Testis (tissue), 2 donors: ENCODE results near the gene RBP7.

Experiments used
- POLR2A ChIP-seq: fragments of 450-650 bp; IDR thresholded peaks from one replicate; pipeline ENCODE4 v1.6.1; 2017; ENCODE audit warnings: antibody characterized with exemption, mild to moderate bottlenecking, moderate library complexity
- TF ChIP-seq, protein P1 (sequence below), 3 experiments: fragments of 450-650 bp in 2 of 3; fragments of 200-600 bp in 1 of 3; sonication (generic) in 1 of 3; IDR thresholded peaks; one replicate each; pipeline ENCODE4 v1.5.1; 2016 to 2019; ENCODE audit warnings: antibody characterized with exemption in 3 of 3, mild to moderate bottlenecking in 2 of 3, moderate library complexity in 1 of 3

DNA sequence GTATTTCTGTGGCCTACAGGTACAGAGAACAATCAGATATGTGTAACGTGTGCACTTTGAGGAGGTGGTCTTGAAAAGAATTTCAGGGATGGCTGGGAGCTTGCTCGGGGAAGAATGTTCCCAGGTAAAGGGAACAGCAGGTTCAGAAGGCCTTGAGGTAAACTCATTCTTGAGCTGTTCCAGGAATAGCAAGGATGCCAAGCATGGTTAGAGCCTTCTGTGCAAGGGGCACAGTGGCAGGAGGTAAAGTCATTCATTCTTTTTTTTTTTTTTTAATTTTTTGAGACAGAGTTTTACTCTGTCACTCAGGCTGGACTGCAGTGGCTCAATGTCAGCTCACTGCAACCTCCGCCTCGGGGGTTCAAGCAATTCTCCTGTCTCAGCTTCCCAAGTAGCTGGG, 45.7 kb downstream of the RBP7 start:
- TF ChIP-seq, protein P1, sequence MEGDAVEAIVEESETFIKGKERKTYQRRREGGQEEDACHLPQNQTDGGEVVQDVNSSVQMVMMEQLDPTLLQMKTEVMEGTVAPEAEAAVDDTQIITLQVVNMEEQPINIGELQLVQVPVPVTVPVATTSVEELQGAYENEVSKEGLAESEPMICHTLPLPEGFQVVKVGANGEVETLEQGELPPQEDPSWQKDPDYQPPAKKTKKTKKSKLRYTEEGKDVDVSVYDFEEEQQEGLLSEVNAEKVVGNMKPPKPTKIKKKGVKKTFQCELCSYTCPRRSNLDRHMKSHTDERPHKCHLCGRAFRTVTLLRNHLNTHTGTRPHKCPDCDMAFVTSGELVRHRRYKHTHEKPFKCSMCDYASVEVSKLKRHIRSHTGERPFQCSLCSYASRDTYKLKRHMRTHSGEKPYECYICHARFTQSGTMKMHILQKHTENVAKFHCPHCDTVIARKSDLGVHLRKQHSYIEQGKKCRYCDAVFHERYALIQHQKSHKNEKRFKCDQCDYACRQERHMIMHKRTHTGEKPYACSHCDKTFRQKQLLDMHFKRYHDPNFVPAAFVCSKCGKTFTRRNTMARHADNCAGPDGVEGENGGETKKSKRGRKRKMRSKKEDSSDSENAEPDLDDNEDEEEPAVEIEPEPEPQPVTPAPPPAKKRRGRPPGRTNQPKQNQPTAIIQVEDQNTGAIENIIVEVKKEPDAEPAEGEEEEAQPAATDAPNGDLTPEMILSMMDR (IDR thresholded peaks at IDR 0.05): no peak
- TF ChIP-seq POLR2A: no peak
